ENCODE measurements around the gene OPA1. TPM values are rescaled to one million over a fixed set of nuclear protein-coding genes. Genes with fewer than 3 reads are reported as not detected.

OPA1 gene
- total RNA-seq, 1 experiment from 2014 or later, result 75.4 TPM

GRCh38 chr3:193648542-193649076, 55.6 kb downstream of the OPA1 start:
- no peak overlapping the region for H4K8ac ChIP-seq (replicated peaks; ENCODE audit: insufficient read length, low read depth, low read length)
- H3K56ac ChIP-seq (ENCODE audit: insufficient read length, low read depth, low read length), result no peak overlapping the region
- peaks cover 23 to 64% (median 51%) of the 10 kb centered on the region in 3 experiments; a peak in 5 of 7 replicates for H3K36me3 Mint-ChIP-seq (ENCODE audit: insufficient read depth in 1 of 3, low read depth in 3 of 3)
- H2AFZ ChIP-seq (ENCODE audit: low read length), result no peak overlapping the region
- no peaks in the 10 kb centered on the region for H3K27me3 Mint-ChIP-seq (ENCODE audit: low read depth)
- no peak for TF ChIP-seq CTCF (conservative IDR thresholded peaks at IDR 0.05)
- H3K23ac ChIP-seq (ENCODE audit: insufficient read length, low read depth, low read length), result no peak overlapping the region
- H3T11ph ChIP-seq (ENCODE audit: low read length), result no peak overlapping the region
- no peak overlapping the region for H4K5ac ChIP-seq (ENCODE audit: insufficient read length, low read depth, low read length)
- H3K9me3 Mint-ChIP-seq, result no peaks in the 10 kb centered on the region
- H3K9me3 ChIP-seq (ENCODE audit: control insufficient read depth, low read depth, low read length), result no peaks in the 10 kb centered on the region
- H3K27ac Mint-ChIP-seq, result no peak overlapping the region
- no peak overlapping the region for H3K18ac ChIP-seq (ENCODE audit: insufficient read length, low read depth, low read length)
- H3K14ac ChIP-seq (ENCODE audit: insufficient read depth, low read length), result no peak overlapping the region
- no peaks in the 10 kb centered on the region for H3K79me1 ChIP-seq (ENCODE audit: insufficient read depth, low read depth, low read length, poor library complexity, severe bottlenecking)
- WGBS (ENCODE audit: extremely low coverage, insufficient read length, low lambda C conversion rate), result no CpG with 5 or more reads among the region's 2 CpGs
- no peak overlapping the region for H2BK15ac ChIP-seq (ENCODE audit: low read depth, low read length)
- no peaks in the 10 kb centered on the region for H3K27me3 ChIP-seq (ENCODE audit: insufficient read depth, low read length)
- no peaks in the 10 kb centered on the region for H4K20me1 ChIP-seq (ENCODE audit: control insufficient read depth, insufficient read depth, insufficient read length)
- H3K9ac ChIP-seq (ENCODE audit: extremely low read depth, insufficient read length, low read length), result no peak overlapping the region
- no peak overlapping the region for H2BK120ac ChIP-seq (ENCODE audit: low read depth, low read length, poor library complexity, severe bottlenecking)
- no peak overlapping the region for H2BK5ac ChIP-seq (ENCODE audit: insufficient read length, low read length)
- no peaks in the 10 kb centered on the region for H3K23me2 ChIP-seq (ENCODE audit: insufficient read length, low read depth, low read length, poor library complexity, severe bottlenecking)
- DNase-seq, result no peak
- no peak overlapping the region for H4K91ac ChIP-seq (ENCODE audit: insufficient read length, low read depth, low read length)
- no peak overlapping the region for H3K27ac ChIP-seq (ENCODE audit: insufficient read length, low read depth, low read length)
- no peak overlapping the region for H3K4me3 Mint-ChIP-seq
- H3K4me1 Mint-ChIP-seq, result peaks cover 5 to 7% of the 10 kb centered on the region in 2 experiments
- H2BK20ac ChIP-seq (ENCODE audit: low read depth, low read length, poor library complexity, severe bottlenecking), result no peak overlapping the region
- no peak overlapping the region for H3K4ac ChIP-seq (ENCODE audit: low read depth, low read length)
- no peaks in the 10 kb centered on the region for H3K4me1 ChIP-seq (ENCODE audit: insufficient read depth, low read length)
- H2BK12ac ChIP-seq (ENCODE audit: insufficient read length, low read depth, low read length), result no peak overlapping the region
- no peak overlapping the region for H3K4me2 ChIP-seq (ENCODE audit: insufficient read depth, insufficient read length, low read length)
- no peaks in the 10 kb centered on the region for H3K79me2 ChIP-seq (ENCODE audit: insufficient read depth, low read length)
- H2AK5ac ChIP-seq (ENCODE audit: insufficient read length, low read length), result no peak overlapping the region
